LNCaP clone FGC (cell line): ENCODE data around the gene BLID.
A peak's percentile ranks its signal among the peaks of the same experiment; 100 is the strongest.

Experiments
- DNase-seq: peaks from one replicate; pipeline ENCODE4 v3.0.0-alpha.2; 2011; ENCODE audit warnings: low read depth
- H3K4me3 ChIP-seq: 2 replicates; pipeline ENCODE4 v1.5.1; 2011; ENCODE audit warnings: mild to moderate bottlenecking, low read depth, low read length, control low read depth
- TF ChIP-seq, protein P1 (sequence below): IDR thresholded peaks from 2 replicates; pipeline ENCODE4 v1.5.1; 2012; ENCODE audit warnings: mild to moderate bottlenecking; ENCODE audit not compliant: control insufficient read depth, insufficient read depth; ENCODE audit errors: extremely low read depth

Gene BLID

GRCh38 chr11:122140500-122140899 lies 24.5 kb upstream of the BLID start:
- DNase-seq = no peak
- TF ChIP-seq, protein P1, sequence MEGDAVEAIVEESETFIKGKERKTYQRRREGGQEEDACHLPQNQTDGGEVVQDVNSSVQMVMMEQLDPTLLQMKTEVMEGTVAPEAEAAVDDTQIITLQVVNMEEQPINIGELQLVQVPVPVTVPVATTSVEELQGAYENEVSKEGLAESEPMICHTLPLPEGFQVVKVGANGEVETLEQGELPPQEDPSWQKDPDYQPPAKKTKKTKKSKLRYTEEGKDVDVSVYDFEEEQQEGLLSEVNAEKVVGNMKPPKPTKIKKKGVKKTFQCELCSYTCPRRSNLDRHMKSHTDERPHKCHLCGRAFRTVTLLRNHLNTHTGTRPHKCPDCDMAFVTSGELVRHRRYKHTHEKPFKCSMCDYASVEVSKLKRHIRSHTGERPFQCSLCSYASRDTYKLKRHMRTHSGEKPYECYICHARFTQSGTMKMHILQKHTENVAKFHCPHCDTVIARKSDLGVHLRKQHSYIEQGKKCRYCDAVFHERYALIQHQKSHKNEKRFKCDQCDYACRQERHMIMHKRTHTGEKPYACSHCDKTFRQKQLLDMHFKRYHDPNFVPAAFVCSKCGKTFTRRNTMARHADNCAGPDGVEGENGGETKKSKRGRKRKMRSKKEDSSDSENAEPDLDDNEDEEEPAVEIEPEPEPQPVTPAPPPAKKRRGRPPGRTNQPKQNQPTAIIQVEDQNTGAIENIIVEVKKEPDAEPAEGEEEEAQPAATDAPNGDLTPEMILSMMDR = no peak
- no peak overlapping the region for H3K4me3 ChIP-seq

DNA sequence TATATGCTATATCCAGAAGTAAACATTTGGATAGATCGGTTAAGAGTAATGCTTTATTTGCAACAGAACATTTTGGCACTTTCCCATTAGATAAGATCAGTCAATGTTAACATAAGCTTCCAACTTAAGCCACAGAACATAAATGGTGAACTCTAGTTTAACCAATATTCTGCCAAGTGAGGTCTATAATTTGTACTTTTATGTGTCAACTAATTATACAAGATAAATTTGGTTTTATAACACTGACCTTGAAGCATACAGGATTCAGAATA lies 23.5 kb upstream of the BLID start:
- peak; percentile 78 for DNase-seq
- no peak overlapping the region for H3K4me3 ChIP-seq
- TF ChIP-seq, protein P1 = no peak

GRCh38 chr11:122138744-122139594 lies 23.0 kb upstream of the BLID start:
- DNase-seq = no peak
- no peak overlapping the region for H3K4me3 ChIP-seq
- TF ChIP-seq, protein P1 = no peak

GRCh38 chr11:122137078-122137793 lies 21.2 kb upstream of the BLID start:
- TF ChIP-seq, protein P1 = no peak
- no peak overlapping the region for H3K4me3 ChIP-seq
- DNase-seq = no peak

- TF ChIP-seq, protein P1 = no peak
- DNase-seq = no peak
- no peak overlapping the region for H3K4me3 ChIP-seq
Observed at GRCh38 chr11:122131126-122131525, 15.1 kb upstream of the BLID start.

DNA sequence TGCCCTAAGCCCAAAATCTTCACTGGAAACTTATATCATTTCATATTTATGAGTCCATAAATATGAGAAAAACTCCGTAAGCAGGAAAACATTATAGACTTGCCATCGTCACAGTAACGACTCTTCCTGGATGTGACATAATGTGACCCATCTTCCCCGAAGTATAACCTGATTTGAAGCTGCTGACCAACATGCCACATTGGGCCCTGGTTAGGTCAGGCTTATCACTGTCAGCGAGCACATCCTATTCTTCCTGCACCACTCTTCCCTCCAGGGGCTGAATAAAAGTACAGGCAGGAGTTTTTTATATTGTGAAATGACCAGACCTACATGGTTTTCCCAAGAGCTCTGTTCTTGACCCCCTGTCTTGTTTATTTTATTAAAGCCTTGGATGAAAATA lies 12.1 kb upstream of the BLID start:
- TF ChIP-seq, protein P1 = no peak
- H3K4me3 ChIP-seq = no peak overlapping the region
- DNase-seq = no peak
